Cerebellar nuclear complex (tissue), 1 donor: Measurements from ENCODE around the gene PSMB7.

Experiments
- DNase-seq, 2 experiments: peaks; one replicate each; lab custom pipeline; 2025; lab: John Stamatoyannopoulos, UW

Gene PSMB7

GRCh38 chr9:124381170-124381945 is 33.9 kb downstream of the PSMB7 start:
- no peak for DNase-seq

GRCh38 chr9:124377551-124378406 is 37.5 kb downstream of the PSMB7 start:
- no peak for DNase-seq

- no peak for DNase-seq
Measured at GRCh38 chr9:124376329-124376728, 38.9 kb downstream of the PSMB7 start.

DNA sequence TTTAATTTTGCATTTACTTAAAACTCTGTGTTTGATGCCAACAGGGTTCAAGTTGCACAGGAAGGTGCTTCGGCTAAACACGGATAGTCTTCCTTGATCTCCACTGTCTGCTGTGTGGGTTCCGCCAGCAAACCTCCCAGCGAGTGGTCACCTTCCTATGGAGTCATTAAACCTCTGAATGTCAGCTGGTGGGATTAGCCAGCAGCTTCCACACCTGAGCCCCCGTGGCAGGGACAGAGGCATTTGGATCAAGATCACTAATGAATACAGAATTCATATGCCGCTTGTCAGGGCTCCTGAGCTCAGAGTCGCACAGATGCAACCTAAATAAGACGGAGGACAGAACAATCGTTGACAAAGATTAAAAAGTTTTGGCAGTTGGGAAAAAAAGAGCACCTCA is 39.5 kb downstream of the PSMB7 start:
- no peak for DNase-seq

DNA sequence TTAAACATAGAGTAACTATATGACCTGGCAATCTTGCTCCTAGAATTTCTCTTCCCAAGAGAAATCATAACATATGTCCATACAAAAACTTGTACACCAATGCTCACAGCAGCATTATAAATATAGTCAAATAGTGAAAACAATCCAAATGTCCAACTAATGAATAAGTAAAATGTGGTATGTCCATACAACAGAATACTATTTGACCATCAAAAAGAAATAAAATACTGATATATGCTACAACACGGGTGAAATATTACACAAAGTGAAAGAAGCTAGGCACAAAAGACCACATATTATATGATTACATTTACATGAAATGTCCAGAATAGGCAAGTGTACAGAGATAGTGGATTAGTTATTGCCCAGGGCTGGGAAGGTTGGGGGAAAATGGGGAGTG is 41.4 kb downstream of the PSMB7 start:
- no peak for DNase-seq

DNA sequence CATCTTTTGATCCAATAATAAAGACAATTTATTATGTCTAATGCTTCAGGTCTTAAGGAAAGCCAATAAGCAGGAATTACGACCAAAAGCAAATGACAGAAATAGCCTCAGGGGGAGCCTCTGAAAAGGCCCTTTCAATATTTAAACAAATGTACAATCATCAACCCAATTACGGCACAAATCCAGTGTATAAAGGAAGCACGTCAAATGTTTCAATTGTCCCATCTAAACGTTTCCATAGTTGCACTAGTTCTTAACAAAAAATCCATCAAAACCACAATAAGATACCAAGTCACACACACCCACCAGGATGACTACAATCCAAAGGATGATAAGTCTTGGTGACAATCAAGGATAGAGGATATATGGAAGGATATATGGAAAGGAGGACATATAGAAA is 41.9 kb downstream of the PSMB7 start:
- DNase-seq, result no peak

DNA sequence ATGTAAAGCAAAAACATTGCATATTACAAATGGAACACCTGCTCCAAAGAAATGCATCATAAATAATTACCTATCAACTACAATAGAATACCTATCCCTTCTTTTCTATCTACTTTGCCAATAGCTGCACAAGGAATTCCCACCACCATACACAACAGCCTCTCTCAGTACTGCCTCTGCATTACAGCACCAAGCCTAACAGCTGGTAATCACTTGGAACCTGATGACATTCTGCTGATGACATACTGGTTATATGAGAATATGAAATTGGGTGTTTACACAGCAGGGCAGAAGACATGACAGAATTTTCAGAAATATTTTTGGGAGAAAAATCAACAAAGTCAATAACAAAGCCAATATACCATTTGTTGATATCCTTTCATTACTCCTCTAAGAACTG is 43.2 kb downstream of the PSMB7 start:
- no peak for DNase-seq

- DNase-seq, result no peak
Measured at GRCh38 chr9:124370896-124371582, 44.2 kb downstream of the PSMB7 start.

- DNase-seq, result no peak
Measured at GRCh38 chr9:124369231-124369797, 45.9 kb downstream of the PSMB7 start.

DNA sequence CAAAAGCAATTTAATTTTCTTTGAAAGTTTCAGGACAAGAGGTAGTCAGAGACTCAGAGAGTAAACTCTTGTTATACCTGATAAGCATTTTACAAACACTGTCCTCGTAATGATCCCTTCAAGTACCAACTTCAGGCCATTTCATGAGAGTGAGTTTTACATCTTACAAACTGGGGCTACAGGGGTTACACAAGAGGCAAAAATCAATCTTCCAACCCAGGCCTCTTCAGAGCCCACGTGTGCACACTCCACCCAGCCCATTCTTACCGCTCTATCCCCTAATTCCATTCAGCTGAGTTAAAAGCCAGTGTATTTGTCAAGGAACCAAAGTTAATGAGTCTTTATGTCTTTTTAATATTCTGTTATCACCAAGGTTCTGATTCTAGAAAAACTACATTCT is 46.5 kb downstream of the PSMB7 start:
- no peak for DNase-seq

- no peak for DNase-seq
Measured at GRCh38 chr9:124366476-124367220, 48.6 kb downstream of the PSMB7 start.

GRCh38 chr9:124365036-124365435 is 50.2 kb downstream of the PSMB7 start:
- DNase-seq, result no peak

GRCh38 chr9:124364141-124364540 is 51.1 kb downstream of the PSMB7 start:
- DNase-seq, result no peak

- no peak for DNase-seq
Measured at GRCh38 chr9:124363326-124364096, 51.7 kb downstream of the PSMB7 start.

- DNase-seq, result no peak
Measured at GRCh38 chr9:124361128-124361527, 54.1 kb downstream of the PSMB7 start.

GRCh38 chr9:124359855-124360678 is 55.2 kb downstream of the PSMB7 start:
- DNase-seq, result no peak

GRCh38 chr9:124359426-124359825 is 55.8 kb downstream of the PSMB7 start:
- no peak for DNase-seq

DNA sequence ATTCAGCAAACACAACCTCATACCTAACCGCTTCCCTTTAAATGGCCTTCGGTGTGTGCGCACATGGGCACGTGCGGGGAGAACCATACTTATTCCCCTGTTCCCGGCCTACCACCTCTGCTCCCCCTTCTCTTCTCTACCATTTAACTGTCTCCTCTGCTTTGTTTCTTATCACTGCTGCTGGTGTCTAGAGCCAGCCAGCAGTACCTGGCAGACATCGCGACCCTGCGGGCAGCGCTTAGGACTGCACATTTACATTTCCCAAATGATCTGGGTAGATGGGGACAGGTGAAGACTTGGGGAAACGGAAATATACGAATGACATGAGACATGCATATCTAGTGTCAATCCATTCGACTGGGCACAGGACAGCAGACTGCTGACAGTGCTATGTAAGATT is 56.6 kb downstream of the PSMB7 start:
- DNase-seq, result no peak

- no peak for DNase-seq
Measured at GRCh38 chr9:124357721-124358361, 57.4 kb downstream of the PSMB7 start.
